Right ventricle myocardium inferior (tissue), 1 donor: ENCODE results near the gene ZSCAN5A. TPM values are rescaled to one million over a fixed set of nuclear protein-coding genes. Genes with fewer than 3 reads are reported as not detected.
"Not testable (repeated sequence)": the region's sequence is repeated elsewhere in the genome, so short reads cannot be mapped to it uniquely, and the experiment has no call there.

ENCODE experiments used
- ATAC-seq: fragments of 200-7000 bp; cut with Tn5 transposase; one replicate; pipeline ENCODE4 v1.9.1; 2020; ENCODE audit warnings: mild to moderate bottlenecking, moderate library complexity
- DNase-seq: peaks from one replicate; pipeline ENCODE4 v3.0.0; 2021; ENCODE audit errors: missing footprints
- intact Hi-C: fragments of 100-400 bp; cut with DNase I; formaldehyde crosslinking; loops from one replicate; pipeline ENCODE4 v1.11.0; 2022
- total RNA-seq: library from RNA; stranded (reverse); fragmentation: NEBNext Ultra II Directional; extraction: Animal tissue kit (Norgen Biotek cat#: 25700); gene quantifications from one replicate; pipeline ENCODE4 v1.2.1, GENCODE V29; 2021
- donor health status: DM: no; HTN: yes; CAD: no; lungs with severe emphysema.

Gene ZSCAN5A
- total RNA-seq, 1 donor from 2014 or later = 20.3 TPM

DNA sequence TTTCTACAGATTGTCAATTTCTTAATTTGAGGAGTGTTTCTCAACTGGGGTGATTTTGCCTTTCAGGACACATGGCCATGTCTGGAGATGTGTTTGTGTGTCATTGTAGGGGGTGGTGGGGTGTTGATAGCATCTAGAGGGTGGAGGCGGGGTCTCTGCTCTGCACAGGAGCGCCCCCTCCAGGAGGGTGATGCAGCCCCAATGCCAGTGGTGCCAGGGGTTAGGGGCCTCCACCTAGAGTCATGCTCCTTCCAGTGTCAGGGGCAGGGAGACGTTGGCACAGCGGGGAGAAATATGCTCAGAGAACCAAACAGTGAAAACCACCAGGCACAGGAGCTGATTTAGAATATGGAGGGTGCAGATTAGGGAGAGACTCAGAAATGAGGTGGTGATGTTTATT is 68.9 kb downstream of the ZSCAN5A start:
- DNase-seq, intact Hi-C loops, ATAC-seq: not testable (repeated sequence)

DNA sequence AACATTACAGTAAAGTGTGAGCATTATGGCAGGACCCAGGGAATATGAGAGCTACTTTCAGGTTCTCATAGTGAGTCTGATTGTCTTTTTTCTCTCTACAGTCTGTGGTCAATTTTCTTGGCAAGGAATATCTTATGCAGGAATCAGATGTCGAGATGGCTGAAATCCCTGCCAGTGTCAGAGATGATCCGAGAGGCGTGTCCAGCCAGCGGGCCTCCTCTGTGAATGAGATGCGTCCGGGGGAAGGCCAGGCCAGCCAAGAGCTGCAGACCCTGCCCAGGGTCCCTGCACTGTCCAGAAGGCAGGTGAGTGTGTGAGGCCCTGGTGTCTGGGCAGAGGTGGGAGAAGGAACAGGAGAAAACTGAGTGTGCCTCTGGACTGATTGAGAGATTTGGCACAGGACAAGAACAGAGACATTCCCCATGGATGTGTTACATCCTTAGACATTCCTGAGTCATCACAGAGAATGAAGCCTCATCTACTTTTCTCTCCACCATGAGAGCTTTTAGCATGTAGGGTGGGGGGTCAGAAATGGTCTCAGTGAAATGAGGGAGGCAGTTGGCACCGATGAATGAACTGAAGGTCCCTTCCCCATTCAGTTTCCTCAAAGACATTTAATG is 69.4 kb downstream of the ZSCAN5A start:
- DNase-seq (no peak), ATAC-seq (no peak)
- intact Hi-C loops = no loop called here

DNA sequence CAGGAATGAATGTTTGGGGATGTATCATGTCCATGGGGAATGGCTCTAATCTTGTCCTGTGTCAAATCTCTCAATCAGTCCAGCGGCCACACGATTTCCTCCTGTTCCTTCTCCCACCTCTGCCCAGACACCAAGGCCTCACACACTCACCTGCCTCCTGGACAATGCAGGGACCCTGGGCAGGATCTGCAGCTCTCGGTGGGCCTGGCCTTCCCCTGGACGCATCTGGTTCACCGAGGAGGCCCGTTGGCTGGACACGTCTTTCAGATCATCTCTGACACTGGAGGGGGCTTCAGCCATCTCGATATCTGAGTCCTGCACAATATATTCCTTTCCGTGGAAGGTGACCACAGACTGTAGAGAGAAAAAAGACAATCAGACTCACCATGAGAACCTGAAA is 91.2 kb downstream of the ZSCAN5A start:
- no peak for ATAC-seq
- no peak for DNase-seq
- intact Hi-C loops = no loop called here

DNA sequence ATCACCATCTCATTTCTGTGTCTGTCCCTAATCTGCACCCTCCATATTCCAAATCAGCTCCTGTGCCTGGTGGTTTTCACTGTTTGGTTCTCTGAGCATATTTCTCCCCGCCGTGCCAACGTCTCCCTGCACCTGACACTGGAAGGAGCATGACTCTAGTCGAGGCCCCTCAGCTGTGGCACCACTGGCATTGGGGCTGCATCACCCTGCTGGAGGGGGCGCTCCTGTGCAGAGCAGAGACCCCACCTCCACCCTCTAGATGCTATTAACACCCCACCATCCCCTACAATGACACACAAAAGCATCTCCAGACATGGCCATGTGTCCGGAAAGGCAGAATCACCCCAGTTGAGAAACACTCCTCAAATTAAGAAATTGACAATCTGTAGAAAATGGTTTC is 91.7 kb downstream of the ZSCAN5A start:
- DNase-seq (no peak), ATAC-seq (no peak)
- intact Hi-C loops = no loop called here

DNA sequence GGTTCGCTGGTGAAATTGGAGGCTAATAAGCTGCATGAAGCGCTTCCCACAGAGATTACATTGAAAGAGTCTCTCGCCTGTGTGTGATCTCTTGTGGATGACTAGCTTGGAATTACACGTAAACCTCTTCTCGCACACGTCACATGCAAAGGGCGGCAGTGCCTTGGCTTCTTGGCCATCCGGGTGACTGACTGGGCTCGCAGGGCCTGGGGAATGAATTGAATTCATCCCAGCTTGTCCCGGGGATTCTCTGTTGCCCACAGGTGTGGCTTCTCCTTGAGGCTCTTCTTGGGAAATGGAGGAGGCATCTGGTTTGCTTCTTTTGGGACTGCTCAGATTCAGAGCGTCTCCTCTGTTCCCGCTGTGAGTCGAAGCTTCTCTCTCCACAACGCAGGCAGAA is 92.8 kb downstream of the ZSCAN5A start:
- intact Hi-C loops = no loop called here
- ATAC-seq (no peak), DNase-seq (no peak)

DNA sequence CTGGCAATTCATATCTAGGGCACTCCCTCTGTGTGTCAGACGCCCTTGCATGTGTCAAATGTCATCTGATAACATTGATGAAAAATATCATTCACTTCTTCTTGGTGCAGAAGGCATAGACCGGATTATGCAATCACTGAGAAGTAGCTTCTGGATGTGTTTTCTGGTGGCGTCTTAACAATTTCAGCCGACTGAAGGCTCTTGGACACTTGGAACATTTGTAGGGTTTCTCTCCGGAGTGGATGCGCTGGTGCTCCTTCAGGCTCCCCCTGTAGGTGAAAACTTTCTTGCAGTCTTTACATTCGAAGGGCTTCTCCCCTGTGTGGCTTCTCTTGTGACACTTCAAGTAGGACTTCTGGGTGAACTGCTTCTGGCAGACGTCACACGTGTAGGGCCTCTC is 93.2 kb downstream of the ZSCAN5A start:
- intact Hi-C loops, DNase-seq, ATAC-seq: not testable (repeated sequence)

DNA sequence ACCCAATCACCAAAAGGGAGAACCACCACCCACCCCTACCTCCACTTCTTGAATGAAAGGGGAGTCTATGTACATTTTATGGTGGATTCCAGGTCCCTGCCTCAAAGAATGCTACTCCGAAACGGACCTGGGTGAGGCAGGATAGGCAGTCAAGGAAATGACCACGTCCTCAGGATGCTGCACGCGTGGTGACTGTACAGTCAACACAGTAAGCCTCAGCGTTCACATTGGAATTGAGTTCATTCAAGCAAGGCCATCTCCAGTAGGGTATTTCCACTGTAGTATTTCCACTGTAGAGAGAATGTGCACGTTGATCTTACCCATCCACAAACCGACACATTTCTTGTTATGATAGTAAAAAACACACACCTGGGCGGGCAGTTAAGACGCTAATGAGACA is 95.7 kb downstream of the ZSCAN5A start:
- ATAC-seq = no peak
- intact Hi-C loops = no loop called here
- no peak for DNase-seq

DNA sequence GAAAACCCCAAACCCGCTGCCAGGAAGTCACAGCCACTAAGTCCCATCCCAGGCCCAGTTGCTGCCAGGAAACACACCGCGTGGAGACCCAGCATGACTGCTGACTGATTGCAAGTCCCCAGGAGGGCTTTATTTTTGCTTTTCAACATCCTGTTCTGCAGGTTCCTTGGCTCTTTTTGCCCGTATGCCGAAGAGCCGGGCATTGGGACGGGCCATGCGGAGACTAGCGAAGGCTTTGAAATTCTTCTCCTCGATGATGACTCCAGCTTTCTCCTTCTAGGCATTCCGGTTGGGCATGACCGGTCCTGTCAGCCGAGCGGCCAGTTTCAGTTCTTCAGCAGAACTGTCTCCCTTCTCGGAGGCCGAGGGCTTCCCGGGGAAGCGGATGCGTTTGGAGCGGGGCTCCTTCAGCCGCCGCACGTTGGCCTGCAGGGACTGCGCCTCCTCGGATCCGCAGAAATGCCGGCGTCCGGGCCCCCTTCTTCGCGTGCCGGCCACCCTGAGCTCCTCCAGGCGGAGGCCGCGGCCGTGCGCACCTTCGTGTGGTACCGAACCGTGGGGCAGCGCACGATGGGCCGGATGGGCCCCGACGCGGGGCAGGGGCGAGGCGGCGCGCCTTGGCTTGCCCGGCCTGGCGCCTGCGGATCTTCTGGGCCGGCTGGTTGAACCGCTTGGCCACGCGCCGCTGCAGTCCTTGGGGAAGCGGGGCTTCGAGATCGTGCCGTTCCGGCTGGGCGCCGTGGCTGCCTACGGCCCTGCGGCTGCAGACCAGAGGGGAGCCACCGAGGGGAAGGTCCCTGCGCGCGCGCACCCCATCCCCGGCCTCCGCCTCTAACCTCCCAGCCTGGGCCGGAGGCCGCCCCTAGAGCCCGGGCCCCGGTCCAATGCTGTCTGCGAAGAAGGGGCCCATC is 97.3 kb downstream of the ZSCAN5A start:
- intact Hi-C loops = no loop called here
- DNase-seq (no peak), ATAC-seq (no peak)

DNA sequence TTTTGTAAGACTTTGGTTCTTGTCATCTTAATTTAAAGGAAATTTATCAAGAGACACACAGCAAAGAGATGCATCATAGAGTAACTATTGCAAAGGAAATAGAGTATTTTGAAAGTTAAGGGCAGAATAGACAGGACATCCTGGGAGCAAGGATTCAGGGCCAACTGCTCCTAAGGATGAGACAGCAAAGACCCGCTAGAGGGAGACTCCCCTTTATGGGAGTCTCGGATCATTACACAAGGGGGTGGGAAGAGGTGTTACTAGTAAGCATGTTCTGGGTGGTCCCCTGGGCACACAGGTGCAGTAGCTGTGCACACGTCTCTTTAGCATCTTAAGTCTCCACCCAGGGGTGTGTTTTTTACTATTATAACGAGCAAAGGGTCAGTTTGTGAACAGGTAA is 102.9 kb downstream of the ZSCAN5A start:
- no peak for ATAC-seq
- no peak for DNase-seq
- intact Hi-C loops = no loop called here

DNA sequence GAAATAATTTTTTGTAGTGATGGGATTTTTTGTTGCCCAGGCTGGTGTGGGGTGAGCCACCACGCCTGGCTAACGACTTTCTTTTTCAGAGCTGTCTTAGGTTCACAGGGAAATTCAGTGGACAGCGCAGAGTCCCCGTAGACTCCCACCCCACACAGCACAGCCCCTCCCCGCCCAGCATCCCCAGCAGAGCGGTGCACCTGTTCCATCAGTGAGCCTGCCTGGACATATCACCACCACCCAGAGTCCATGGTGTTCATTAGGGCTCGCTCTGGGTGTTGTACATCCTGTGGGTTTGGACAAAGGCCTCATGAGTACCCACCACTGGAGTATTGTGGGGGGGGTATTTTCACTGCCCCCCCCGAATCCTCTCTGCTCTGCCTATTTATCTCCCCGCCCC is 104.6 kb downstream of the ZSCAN5A start:
- intact Hi-C loops, DNase-seq, ATAC-seq: not testable (repeated sequence)

DNA sequence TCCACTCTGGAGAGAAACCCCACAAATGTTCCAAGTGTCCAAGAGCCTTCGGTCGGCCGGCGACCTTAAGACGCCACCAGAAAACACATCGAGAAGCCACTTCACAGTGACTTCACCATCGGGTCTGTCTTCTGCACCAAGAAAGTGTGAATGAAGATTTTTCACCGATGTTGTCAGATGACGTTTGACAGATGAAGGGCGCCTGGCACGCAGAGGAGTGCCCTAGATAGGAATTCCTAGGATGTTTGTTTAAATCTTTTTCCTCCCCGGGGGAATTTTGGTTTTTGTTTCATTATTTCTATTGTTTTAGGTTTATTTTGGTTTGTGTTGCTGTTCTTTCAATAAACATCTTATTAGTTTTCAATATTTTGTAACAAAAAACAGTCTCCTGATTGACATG is 105.5 kb downstream of the ZSCAN5A start:
- ATAC-seq = no peak
- intact Hi-C loops = no loop called here
- no peak for DNase-seq

DNA sequence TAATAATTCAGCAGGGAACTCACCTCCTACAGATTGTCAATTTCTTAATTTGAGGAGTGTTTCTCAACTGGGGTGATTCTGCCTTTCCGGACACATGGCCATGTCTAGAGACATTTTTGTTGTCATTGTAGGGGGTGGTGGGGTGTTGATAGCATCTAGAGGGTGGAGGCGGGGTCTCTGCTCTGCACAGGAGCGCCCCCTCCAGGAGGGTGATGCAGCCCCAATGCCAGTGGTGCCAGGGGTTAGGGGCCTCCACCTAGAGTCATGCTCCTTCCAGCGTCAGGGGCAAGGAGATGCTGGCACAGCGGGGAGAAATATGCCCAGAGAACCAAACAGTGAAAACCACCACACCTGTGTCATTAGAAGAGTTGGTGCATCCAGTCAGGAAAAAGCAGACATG is 107.1 kb downstream of the ZSCAN5A start:
- intact Hi-C loops, DNase-seq, ATAC-seq: not testable (repeated sequence)

DNA sequence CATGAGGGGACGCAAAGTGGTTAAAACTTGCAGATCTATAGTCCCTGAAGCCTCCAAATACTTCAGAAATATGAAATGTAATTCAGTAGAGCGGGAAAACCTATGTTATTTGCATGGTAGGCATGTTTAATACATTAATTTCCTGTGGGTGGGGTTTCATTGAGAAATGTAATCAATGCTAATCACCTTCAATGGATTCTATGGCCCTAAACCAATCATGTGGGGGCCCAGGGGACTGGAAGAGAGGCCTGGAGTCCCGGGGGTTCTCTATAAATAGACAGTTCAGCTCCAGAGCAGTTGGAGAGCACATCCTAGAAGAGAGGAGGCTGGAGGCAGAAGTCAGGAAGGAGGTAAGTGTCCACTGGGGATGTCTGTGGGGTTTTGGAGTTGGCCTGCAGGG is 112.7 kb downstream of the ZSCAN5A start, which contains the start of gene ZSCAN5C:
Gene ZSCAN5C, plus strand, starts transcription at position 301 of the 400 bp plus-strand sequence. CDS start 3,641 bp downstream, outside the sequence.
- intact Hi-C loops = no loop called here
- ATAC-seq (no peak), DNase-seq (no peak)

DNA sequence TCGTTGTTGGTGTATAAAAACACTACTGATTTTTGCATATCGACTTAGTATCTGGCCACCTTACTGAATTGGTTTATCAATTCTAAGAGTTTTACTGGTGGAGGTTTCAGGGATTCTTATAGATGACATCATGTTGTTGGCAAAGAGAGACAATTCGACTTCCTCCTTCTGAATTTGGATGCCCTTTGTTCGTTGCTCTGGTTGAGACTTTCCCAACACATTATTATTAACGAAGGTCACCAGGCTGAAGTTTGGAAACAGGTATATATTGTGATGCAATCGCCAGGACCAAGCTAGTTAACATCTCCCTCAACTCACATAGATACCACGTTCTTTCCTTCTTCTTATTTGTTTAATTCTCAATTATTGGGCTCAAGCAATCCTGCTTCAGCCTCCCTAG is 115.0 kb downstream of the ZSCAN5A start:
- DNase-seq (no peak), ATAC-seq (no peak)
- intact Hi-C loops = no loop called here

DNA sequence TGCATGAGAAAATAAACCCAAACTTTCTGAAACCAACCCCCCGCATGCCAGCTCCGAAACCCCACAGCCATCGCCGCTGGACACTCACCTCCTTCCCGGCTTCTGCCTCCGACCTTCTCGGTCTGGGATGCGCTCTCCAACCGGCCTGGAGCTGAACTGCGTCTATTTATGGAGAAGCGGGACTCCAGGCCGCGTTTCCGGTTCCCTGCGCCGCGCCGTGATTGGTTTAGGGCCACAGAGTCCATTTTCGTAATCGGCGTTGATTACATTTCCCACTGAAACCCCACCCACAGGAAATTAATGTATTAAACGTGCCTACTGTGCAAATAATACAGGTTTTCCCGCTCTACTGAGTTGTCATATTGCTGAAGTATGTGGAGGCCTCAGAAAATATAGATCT is 117.0 kb downstream of the ZSCAN5A start, which contains the start of gene ZSCAN5B:
Gene ZSCAN5B, minus strand, starts transcription at position 138 of the 400 bp plus-strand sequence. CDS start 4,731 bp downstream, outside the sequence.
- DNase-seq, ATAC-seq, intact Hi-C loops: not testable (repeated sequence)

DNA sequence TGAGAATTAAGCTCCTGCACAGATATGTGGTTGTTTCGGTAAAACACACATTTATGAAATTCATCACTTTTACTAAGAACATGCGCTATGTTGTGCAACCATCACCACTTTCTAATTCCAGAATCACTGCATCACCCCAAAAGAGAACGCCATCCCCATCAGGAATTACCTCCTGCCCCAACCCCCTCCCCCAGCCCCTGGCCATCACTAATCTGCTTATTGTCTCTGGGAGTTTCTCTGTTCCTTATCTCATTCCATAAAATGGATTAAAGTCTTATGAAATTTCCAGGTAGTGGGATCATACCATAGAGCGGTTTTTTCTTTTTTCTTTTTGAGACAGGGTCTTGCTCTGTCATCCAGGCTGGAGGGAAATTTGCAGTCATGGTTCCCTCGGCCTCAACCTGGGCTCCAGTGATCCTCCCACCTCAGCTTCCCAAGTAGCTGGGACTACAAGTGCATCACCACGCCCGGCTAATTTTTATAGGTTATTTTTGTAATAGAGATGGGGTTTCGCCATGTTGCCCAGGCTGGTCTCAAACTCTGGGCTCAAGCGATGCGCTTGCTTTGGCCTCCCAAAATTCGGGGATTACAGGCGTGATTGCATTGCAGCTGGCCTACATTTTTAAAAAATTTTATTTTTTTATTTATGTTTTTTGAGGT is 120.5 kb downstream of the ZSCAN5A start:
- no peak for DNase-seq
- intact Hi-C loops = no loop called here
- ATAC-seq = no peak

DNA sequence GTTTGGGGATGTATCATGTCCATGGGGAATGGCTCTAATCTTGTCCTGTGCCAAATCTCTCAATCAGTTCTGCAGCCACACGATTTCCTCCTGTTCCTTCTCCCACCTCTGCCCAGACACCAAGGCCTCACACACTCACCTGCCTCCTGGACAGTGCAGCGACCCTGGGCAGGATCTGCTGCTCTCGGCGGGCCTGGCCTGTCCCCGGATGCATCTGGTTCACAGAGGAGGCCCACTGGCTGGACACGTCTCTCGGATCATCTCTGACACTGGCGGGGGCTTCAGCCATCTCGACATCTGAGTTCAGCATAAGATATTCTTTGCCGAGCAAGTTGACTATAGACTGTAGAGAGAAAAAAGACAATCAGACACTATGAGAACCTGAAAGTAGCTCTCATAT is 122.9 kb downstream of the ZSCAN5A start:
- no peak for DNase-seq
- no peak for ATAC-seq
- intact Hi-C loops = no loop called here

DNA sequence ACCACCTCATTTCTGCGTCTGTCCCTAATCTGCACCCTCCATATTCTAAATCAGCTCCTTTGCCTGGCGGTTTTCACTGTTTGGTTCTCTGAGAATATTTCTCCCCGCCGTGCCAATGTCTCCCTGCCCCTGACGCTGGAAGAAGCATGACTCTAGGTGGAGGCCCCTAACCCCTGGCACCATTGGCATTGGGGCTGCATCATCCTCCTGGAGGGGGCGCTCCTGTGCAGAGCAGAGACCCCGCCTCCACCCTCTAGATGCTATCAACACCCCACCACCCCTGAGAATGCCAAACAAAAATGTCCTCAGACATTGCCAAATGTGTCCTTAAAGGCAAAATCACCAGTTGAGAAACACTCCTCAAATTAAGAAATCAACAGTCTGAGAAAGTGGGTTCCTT is 123.5 kb downstream of the ZSCAN5A start:
- DNase-seq (no peak), ATAC-seq (no peak)
- intact Hi-C loops = no loop called here

DNA sequence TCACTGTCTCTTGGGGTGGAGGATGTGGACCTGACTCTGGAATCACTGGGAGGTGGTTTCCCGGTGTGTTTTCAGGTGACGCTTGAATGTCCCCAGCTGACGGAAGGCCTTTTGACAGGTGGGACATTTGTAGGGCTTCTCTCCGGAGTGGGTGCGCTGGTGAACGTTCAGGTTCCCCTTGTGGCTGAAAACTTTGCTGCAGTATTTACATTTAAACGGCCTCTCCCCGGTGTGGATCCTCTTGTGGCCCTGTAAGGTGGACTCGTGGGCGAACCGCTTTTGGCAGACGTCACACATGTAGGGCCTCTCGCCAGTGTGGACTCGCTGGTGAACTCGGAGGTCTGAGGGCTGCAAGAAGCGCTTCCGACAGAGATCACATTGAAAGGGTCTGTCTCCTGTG is 124.9 kb downstream of the ZSCAN5A start:
- ATAC-seq = no peak
- intact Hi-C loops = no loop called here
- DNase-seq = no peak
